Caki2 (cell line): ENCODE data around the gene MAST4. TPM values are rescaled to one million over a fixed set of nuclear protein-coding genes. Genes with fewer than 3 reads are reported as not detected.

Source experiments
- DNase-seq: peaks from one replicate; pipeline ENCODE4 v3.0.0-alpha.2; 2015; ENCODE audit warnings: low read depth
- in situ Hi-C: cut with HindIII; loops from 2 replicates; pipeline ENCODE4 v1.10.0; 2016; ENCODE audit warnings: low sequenced_read_pairs, low pct_unique_long_range_greater_than_20kb, mixed read lengths
- total RNA-seq: library from RNA; depleted of rRNA; stranded (reverse); fragments of >200 nt; shearing (Covaris generic); gene quantifications from 2 replicates; pipeline ENCODE4 v1.2.3, GENCODE V29; 2014; ENCODE audit warnings: low replicate concordance

MAST4 gene
- total RNA-seq, 1 experiment from 2014 or later = not detected

- no peak for DNase-seq
- in situ Hi-C loops = no loop called here
These were observed 447.8 kb downstream of the MAST4 start for GRCh38 chr5:67043796-67044511.

GRCh38 chr5:67045816-67046740 lies 449.9 kb downstream of the MAST4 start:
- DNase-seq = no peak
- in situ Hi-C loops = no loop called here

GRCh38 chr5:67047160-67047559 lies 451.0 kb downstream of the MAST4 start:
- in situ Hi-C loops = no loop called here
- DNase-seq = no peak

GRCh38 chr5:67047616-67048015 lies 451.4 kb downstream of the MAST4 start:
- DNase-seq = no peak
- in situ Hi-C loops = no loop called here

GRCh38 chr5:67050125-67050524 lies 453.9 kb downstream of the MAST4 start:
- in situ Hi-C loops = no loop called here
- no peak for DNase-seq

- in situ Hi-C loops = no loop called here
- no peak for DNase-seq
These were observed 454.4 kb downstream of the MAST4 start for GRCh38 chr5:67050635-67051034.

DNA sequence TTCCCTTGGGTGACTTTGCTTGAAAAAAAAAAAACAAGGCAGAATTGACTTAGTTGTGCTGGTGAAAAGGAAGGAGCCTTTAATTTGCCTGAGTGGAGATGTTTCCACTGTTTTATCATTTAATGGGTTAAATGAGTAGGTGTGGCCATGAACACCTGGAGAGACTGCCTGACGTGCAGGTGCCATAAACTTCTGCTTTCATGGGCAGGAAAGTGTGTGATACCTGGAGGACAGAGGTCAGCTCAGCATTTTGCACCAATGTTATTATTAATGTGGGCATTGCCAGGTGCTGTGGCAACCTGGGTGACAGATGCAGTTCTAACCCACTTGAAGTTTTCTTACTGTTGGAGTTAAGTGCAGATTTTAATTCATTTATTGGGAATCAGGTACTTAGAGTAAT lies 455.0 kb downstream of the MAST4 start:
- in situ Hi-C loops = no loop called here
- no peak for DNase-seq

- no peak for DNase-seq
- in situ Hi-C loops = no loop called here
These were observed 455.8 kb downstream of the MAST4 start for GRCh38 chr5:67052034-67052433.

- DNase-seq = no peak
- in situ Hi-C loops = no loop called here
These were observed 457.0 kb downstream of the MAST4 start for GRCh38 chr5:67053229-67053628.

GRCh38 chr5:67058998-67059743 lies 463.0 kb downstream of the MAST4 start:
- in situ Hi-C loops = no loop called here
- no peak for DNase-seq

DNA sequence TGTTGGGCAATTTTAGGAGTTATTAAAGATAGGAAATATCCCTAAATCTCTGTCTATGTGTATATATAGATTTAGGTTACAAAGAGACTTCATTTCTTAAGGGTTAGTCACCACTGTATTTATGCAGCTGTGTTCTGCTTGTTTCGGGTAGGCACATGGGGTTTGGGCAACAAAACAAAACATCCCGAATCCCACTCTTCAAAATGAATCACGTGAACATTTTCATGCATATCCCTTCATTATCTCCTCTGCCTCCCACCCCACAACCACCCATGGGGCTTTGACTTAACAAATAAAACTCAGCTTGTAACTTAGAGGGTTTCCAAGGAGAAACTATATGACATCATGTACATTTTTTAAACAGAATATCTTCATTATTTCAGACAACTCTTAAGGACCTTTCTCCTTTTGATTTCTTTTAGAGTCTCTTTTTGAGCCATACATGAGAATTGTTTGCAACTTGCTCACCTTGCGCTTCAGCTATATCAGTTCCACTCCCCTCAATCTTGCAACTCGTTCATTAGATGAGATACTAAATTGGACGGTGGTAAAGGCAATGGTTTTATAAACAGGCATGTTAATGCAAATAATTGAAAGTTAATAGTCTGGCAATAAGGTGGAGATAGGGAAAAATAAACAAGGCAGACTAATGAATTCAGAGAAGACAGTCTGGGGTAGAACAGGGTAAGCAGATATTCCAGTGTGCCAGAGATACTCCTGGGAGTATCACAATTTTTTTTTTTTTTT lies 463.7 kb downstream of the MAST4 start:
- DNase-seq = no peak
- in situ Hi-C loops = no loop called here

- no peak for DNase-seq
- in situ Hi-C loops = no loop called here
These were observed 465.3 kb downstream of the MAST4 start for GRCh38 chr5:67061511-67061910.

DNA sequence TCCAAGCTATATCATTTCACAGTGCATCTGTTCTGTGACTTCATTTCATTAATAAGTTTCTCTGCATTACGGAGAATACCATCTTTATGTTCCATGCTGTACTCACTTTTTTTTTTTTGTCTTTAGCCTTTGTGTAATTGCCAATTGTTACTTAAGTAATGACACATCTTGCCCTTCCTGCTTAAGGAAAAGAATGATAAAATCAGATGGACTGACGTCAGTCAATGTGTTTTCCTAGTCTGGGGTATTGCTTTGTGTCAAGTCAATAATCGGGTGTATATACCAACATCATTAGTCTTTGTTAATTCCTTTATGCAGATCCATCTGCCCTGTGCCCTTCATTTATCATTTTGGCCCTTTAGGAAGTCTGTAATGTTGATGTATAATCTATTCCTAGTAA lies 466.9 kb downstream of the MAST4 start:
- in situ Hi-C loops = no loop called here
- DNase-seq = no peak

GRCh38 chr5:67063791-67064190 lies 467.6 kb downstream of the MAST4 start:
- in situ Hi-C loops = no loop called here
- no peak for DNase-seq

DNA sequence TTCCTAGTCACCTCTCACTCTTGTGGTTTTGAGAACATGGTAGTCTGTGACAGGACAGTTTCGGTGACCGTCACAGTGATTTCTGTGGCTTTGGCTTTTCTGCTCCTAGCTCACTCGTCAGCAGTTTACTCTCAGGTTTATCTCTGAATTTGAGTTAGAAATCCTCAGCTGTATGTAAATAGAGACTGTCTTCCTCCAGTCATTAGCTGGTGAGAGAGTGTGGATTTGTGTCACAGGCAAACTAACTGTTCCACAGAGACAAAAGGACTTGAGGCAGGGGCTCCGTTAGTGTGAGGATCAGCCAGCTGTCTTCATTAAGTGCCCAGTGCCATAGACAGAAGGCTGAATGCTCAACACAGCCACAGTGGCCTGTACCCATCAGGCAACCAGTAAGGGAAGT lies 469.0 kb downstream of the MAST4 start:
- no peak for DNase-seq
- in situ Hi-C loops = no loop called here

DNA sequence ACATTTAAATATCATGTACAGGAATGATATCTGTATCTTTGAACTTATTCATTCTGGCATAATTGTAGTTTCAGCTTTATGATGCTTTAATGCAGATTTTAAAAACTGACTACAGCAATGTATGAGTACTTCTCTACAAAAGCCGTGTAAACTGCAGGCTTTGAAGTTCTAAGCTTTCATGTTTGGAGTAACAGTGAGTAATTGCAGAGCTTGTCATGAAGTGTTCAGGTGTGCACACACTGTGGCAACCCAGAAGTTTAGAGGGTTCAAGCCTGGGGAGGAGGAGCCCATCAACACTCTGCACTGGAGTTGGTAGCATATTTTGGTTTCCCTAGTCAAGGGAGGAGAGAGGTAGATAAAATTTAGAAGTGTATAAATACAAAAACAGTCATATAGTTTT lies 469.5 kb downstream of the MAST4 start:
- in situ Hi-C loops = no loop called here
- DNase-seq = no peak

DNA sequence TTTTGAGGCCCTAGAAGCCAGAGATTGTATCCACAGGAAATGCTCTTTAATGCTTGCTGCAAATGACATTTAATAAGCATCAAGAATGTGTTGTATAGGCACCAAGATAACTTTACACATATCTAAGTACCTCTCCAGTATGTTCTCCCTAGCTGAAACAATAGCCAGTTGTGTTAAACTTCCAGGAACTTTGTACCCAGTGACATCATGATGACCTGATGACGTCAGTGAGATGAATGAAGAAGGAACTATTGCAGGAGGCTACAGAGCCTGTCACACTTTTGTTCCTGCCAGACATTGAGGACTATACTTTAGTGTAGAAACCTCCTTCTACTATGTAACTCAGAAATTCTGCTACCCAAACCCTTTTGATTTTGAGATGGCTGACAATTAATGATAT lies 470.6 kb downstream of the MAST4 start:
- DNase-seq = no peak
- in situ Hi-C loops = no loop called here

GRCh38 chr5:67073045-67073680 lies 477.0 kb downstream of the MAST4 start:
- in situ Hi-C loops = no loop called here
- no peak for DNase-seq
